Measurements from ENCODE around the gene ENPP6. TPM values are rescaled to one million over a fixed set of nuclear protein-coding genes. Genes with fewer than 3 reads are reported as not detected.

The ENPP6 gene
- total RNA-seq, 4 donors from 2014 or later: 0.47 to 1.7 (median 1.2) TPM

DNA sequence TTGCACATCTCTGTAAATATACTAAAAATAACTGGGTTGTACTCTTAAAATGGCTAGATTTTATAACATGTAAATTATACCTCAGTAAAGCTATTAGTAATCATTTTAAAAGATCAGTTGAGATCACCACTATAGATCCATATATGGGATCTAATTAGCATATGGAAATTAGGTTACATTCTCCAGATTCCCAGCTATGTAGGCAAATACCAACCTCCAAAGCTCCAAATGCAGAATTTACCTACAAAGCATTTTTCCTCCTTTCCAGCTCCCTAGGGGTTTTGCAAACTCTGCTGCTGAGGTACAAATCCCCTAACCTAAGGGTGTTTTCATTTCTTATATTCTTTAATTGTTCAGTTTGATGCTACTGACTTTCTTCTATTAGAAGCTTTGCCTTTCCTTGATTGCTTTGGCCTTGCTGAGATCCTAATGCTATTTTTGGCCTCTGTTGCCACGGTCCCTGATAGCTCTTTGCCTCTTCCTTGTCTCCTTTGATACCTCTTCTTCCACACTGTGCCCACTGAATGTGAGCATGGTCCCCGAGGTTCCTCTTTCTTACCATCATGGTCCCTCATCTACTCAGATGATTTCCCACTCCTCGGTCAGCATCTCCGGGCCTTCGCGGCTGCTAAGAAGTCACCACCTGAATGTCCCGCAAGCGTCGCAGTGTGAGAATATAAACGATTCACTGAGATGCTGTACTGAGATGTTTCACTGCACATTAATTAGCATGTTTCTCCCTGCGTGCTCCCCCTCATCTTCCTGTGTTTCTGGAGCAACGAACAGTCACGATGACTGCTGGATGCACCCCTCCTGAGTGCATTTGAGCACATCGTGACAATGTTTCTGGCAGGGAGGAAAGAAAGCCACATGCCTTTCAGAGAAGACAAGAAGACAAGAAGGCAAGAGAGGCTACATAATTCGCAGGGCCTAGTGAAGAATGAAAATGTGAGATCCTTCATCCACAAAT, 23.8 kb downstream of the ENPP6 start:
- Histone ChIP-seq H3K9me3 (peaks cover 0 to 5% (median 0%) of the 10 kb centered on the region in 3 donors), H3K27ac (no peak overlapping the region), H3K27me3 (no peaks in the 10 kb centered on the region), H3K4me3 (no peak overlapping the region), H3K36me3 (no peaks in the 10 kb centered on the region), H3K4me1 (no peaks in the 10 kb centered on the region)
- no peak for TF ChIP-seq POLR2AphosphoS5 (IDR thresholded peaks at IDR 0.05)
- TF ChIP-seq, protein P1, sequence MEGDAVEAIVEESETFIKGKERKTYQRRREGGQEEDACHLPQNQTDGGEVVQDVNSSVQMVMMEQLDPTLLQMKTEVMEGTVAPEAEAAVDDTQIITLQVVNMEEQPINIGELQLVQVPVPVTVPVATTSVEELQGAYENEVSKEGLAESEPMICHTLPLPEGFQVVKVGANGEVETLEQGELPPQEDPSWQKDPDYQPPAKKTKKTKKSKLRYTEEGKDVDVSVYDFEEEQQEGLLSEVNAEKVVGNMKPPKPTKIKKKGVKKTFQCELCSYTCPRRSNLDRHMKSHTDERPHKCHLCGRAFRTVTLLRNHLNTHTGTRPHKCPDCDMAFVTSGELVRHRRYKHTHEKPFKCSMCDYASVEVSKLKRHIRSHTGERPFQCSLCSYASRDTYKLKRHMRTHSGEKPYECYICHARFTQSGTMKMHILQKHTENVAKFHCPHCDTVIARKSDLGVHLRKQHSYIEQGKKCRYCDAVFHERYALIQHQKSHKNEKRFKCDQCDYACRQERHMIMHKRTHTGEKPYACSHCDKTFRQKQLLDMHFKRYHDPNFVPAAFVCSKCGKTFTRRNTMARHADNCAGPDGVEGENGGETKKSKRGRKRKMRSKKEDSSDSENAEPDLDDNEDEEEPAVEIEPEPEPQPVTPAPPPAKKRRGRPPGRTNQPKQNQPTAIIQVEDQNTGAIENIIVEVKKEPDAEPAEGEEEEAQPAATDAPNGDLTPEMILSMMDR (IDR thresholded peaks at IDR 0.05): no peak
- TF ChIP-seq POLR2A (IDR thresholded peaks at IDR 0.05): no peak
- TF ChIP-seq EP300 (IDR thresholded peaks at IDR 0.05): no peak
- no peak for ATAC-seq
- 88 to 91% methylated on average over 15 of the region's 15 CpGs for WGBS, 2 donors (ENCODE audit: low coverage in 1 of 2)

GRCh38 chr4:184192933-184193332, 24.7 kb downstream of the ENPP6 start:
- Histone ChIP-seq H3K27me3 (no peaks in the 10 kb centered on the region), H3K27ac (no peak overlapping the region), H3K36me3 (no peaks in the 10 kb centered on the region), H3K9me3 (peaks cover 0 to 5% (median 0%) of the 10 kb centered on the region in 3 donors), H3K4me1 (no peaks in the 10 kb centered on the region), H3K4me3 (no peak overlapping the region)
- TF ChIP-seq POLR2A (IDR thresholded peaks at IDR 0.05) (no peak), EP300 (IDR thresholded peaks at IDR 0.05) (no peak), POLR2AphosphoS5 (IDR thresholded peaks at IDR 0.05) (no peak)
- TF ChIP-seq, protein P1 (IDR thresholded peaks at IDR 0.05): no peak
- ATAC-seq: no peak
- WGBS, 2 donors (ENCODE audit: low coverage in 1 of 2): 87 to 90% methylated on average over 2 of the region's 2 CpGs

DNA sequence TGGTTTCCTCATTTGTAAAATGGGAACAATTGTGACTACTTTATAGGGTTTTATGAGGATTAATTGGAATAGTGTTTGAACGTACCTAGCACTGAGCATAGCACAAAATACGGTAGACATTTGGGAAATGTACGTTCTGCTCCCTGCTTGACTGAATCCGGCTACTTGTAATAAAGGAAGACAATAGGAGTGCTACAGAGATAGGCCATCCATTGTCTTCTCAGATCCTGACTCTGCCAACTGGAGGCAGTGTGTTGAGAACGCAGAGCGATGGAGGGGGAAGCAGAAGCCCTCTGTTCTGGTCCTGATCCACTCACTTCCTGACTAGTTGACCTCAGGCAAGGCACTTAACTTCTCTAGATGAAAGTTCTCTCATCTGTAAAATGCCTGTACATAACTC, 26.4 kb downstream of the ENPP6 start:
- Histone ChIP-seq H3K4me1 (no peaks in the 10 kb centered on the region), H3K27me3 (no peaks in the 10 kb centered on the region), H3K4me3 (no peak overlapping the region), H3K9me3 (peaks cover 0 to 5% (median 0%) of the 10 kb centered on the region in 3 donors), H3K36me3 (no peaks in the 10 kb centered on the region), H3K27ac (no peak overlapping the region)
- ATAC-seq: no peak
- WGBS, 2 donors (ENCODE audit: low coverage in 1 of 2): 89 to 94% methylated on average over 3 to 5 of the region's 6 CpGs
- TF ChIP-seq POLR2AphosphoS5 (IDR thresholded peaks at IDR 0.05) (no peak), EP300 (IDR thresholded peaks at IDR 0.05) (no peak), POLR2A (IDR thresholded peaks at IDR 0.05) (no peak)
- TF ChIP-seq, protein P1 (IDR thresholded peaks at IDR 0.05): no peak

GRCh38 chr4:184190711-184191110, 27.0 kb downstream of the ENPP6 start:
- TF ChIP-seq, protein P1 (IDR thresholded peaks at IDR 0.05): no peak
- TF ChIP-seq POLR2A (IDR thresholded peaks at IDR 0.05) (no peak), POLR2AphosphoS5 (IDR thresholded peaks at IDR 0.05) (no peak), EP300 (IDR thresholded peaks at IDR 0.05) (no peak)
- ATAC-seq: no peak
- Histone ChIP-seq H3K4me3 (no peak overlapping the region), H3K27me3 (no peaks in the 10 kb centered on the region), H3K27ac (no peak overlapping the region), H3K36me3 (no peaks in the 10 kb centered on the region), H3K4me1 (no peaks in the 10 kb centered on the region), H3K9me3 (peaks cover 0 to 5% (median 0%) of the 10 kb centered on the region in 3 donors)
- 90 to 100% methylated on average over 1 to 4 of the region's 4 CpGs for WGBS, 2 donors (ENCODE audit: low coverage in 1 of 2)
